H1 (cell line): ENCODE data around the gene NASP. TPM values are rescaled to one million over a fixed set of nuclear protein-coding genes. Genes with fewer than 3 reads are reported as not detected.

ENCODE experiments used
- CTCF ChIA-PET: fragments of 300-600 bp; sonication (Branson Sonifier 250); formaldehyde crosslinking; loops from one replicate; lab custom pipeline; 2021; ENCODE audit not compliant: partially characterized antibody; lab: Charles Lee
- POLR2A ChIA-PET: fragments of 300-600 bp; sonication (Branson Sonifier 250); formaldehyde crosslinking; loops from one replicate; lab custom pipeline; 2021; ENCODE audit warnings: inconsistent platforms; ENCODE audit not compliant: partially characterized antibody; lab: Charles Lee
- DNase-seq, 2 experiments: peaks; one replicate each; pipeline versions ENCODE4 v3.0.0 to v3.0.0-alpha.2; 2010 to 2022; ENCODE audit warnings: low spot score in 2 of 2, low read depth in 1 of 2, mixed read lengths in 1 of 2
- FAIRE-seq: peaks from 2 replicates; lab custom pipeline; 2011; peaks lifted over from hg19 to GRCh38; lab: Jason Lieb, UNC
- H2AFZ ChIP-seq: 2 replicates; pipeline ENCODE4 v1.8.1; 2012; ENCODE audit warnings: low read length, inconsistent platforms
- H2AK5ac ChIP-seq: 2 replicates; pipeline ENCODE4 v1.6.1; 2013; ENCODE audit warnings: low read depth, low read length
- H2BK120ac ChIP-seq: replicated peaks from 2 replicates; pipeline ENCODE3; 2013; ENCODE audit warnings: low read depth, low read length, inconsistent platforms
- H2BK12ac ChIP-seq: 2 replicates; pipeline ENCODE4 v1.6.1; 2013; ENCODE audit warnings: low read depth, low read length
- H2BK15ac ChIP-seq: 2 replicates; pipeline ENCODE4 v1.6.1; 2013; ENCODE audit warnings: low read length
- H2BK20ac ChIP-seq: 2 replicates; pipeline ENCODE4 v1.6.1; 2013; ENCODE audit warnings: low read length
- H2BK5ac ChIP-seq: 2 replicates; pipeline ENCODE4 v1.6.1; 2013; ENCODE audit warnings: low read depth, low read length
- H3K14ac ChIP-seq: 2 replicates; pipeline ENCODE4 v1.6.1; 2013; ENCODE audit warnings: inconsistent platforms; ENCODE audit not compliant: insufficient read length
- H3K18ac ChIP-seq: 2 replicates; pipeline ENCODE4 v1.6.1; 2013; ENCODE audit warnings: low read length; ENCODE audit errors: extremely low read depth
- H3K23ac ChIP-seq: 2 replicates; pipeline ENCODE4 v1.6.1; 2013; ENCODE audit warnings: inconsistent platforms; ENCODE audit not compliant: insufficient read length
- H3K23me2 ChIP-seq: 2 replicates; pipeline ENCODE4 v1.6.1; 2013; ENCODE audit warnings: low read depth, low read length
- H3K27ac ChIP-seq: 2 replicates; pipeline ENCODE4 v1.6.1; 2011; ENCODE audit warnings: low read depth, low read length, inconsistent platforms
- H3K27me3 ChIP-seq, 4 experiments: replicated peaks in 1 of 4; 1 replicate in 1 of 4; 2 replicates in 3 of 4; pipeline versions ENCODE4 v1.6.1 to v1.8.1; 2011 to 2013; ENCODE audit warnings: low read length in 3 of 4, mild to moderate bottlenecking in 3 of 4, inconsistent platforms in 2 of 4, mixed read lengths in 2 of 4, moderate library complexity in 1 of 4; ENCODE audit not compliant: control insufficient read depth in 3 of 4, insufficient read depth in 3 of 4; ENCODE audit errors: extremely low read depth in 1 of 4
- H3K36me3 ChIP-seq, 4 experiments: 2 replicates each; pipeline versions ENCODE4 v1.6.1 to v1.8.1; 2011 to 2013; ENCODE audit warnings: mild to moderate bottlenecking in 4 of 4, low read length in 3 of 4, moderate library complexity in 2 of 4, control low read depth in 1 of 4, inconsistent platforms in 1 of 4; ENCODE audit not compliant: insufficient read depth in 4 of 4, control insufficient read depth in 2 of 4
- H3K4ac ChIP-seq: replicated peaks from 2 replicates; pipeline ENCODE3; 2013; ENCODE audit warnings: low read length, low read depth, mixed read lengths, inconsistent platforms; ENCODE audit not compliant: insufficient read length
- H3K4me1 ChIP-seq, 4 experiments: replicated peaks in 1 of 4; 1 replicate in 1 of 4; 2 replicates in 3 of 4; pipeline versions ENCODE4 v1.6.1 to v1.8.1; 2011 to 2013; ENCODE audit warnings: low read length in 3 of 4, inconsistent platforms in 2 of 4, mixed read lengths in 1 of 4; ENCODE audit not compliant: insufficient read depth in 4 of 4, control insufficient read depth in 3 of 4
- H3K4me2 ChIP-seq, 2 experiments: 2 replicates each; pipeline versions ENCODE4 v1.6.1 to v1.8.1; 2011 to 2013; ENCODE audit warnings: low read depth in 2 of 2, low read length in 2 of 2, control low read depth in 1 of 2, inconsistent platforms in 1 of 2, mild to moderate bottlenecking in 1 of 2; ENCODE audit not compliant: insufficient read depth in 1 of 2
- H3K4me3 ChIP-seq, 4 experiments: fragments of 200-600, 300-600 bp in 1 of 4; sonication (generic), shearing (Covaris generic), sonication (Bioruptor Twin) in 1 of 4; 2 replicates each; pipeline versions ENCODE4 v1.5.1 to v1.8.1; 2011 to 2016; ENCODE audit warnings: low read length in 4 of 4, low read depth in 3 of 4, control low read depth in 2 of 4, inconsistent platforms in 2 of 4, mild to moderate bottlenecking in 2 of 4, mixed read lengths in 1 of 4, moderate library complexity in 1 of 4; ENCODE audit not compliant: insufficient read depth in 2 of 4; ENCODE audit errors: extremely low read depth in 1 of 4
- H3K56ac ChIP-seq: replicated peaks from 2 replicates; pipeline ENCODE3; 2013; ENCODE audit warnings: low read depth, mild to moderate bottlenecking, mixed read lengths, low read length, inconsistent platforms; ENCODE audit not compliant: insufficient read length
- H3K79me1 ChIP-seq: 2 replicates; pipeline ENCODE4 v1.6.1; 2013; ENCODE audit warnings: low read depth, low read length, control low read depth
- H3K79me2 ChIP-seq, 2 experiments: 2 replicates each; pipeline versions ENCODE4 v1.6.1 to v1.8.1; 2012 to 2013; ENCODE audit warnings: low read length in 2 of 2, mild to moderate bottlenecking in 2 of 2, inconsistent platforms in 1 of 2; ENCODE audit not compliant: insufficient read depth in 2 of 2, control insufficient read depth in 1 of 2
- H3K9ac ChIP-seq, 4 experiments: replicated peaks in 1 of 4; 1 replicate in 1 of 4; 2 replicates in 3 of 4; pipeline versions ENCODE4 v1.6.1 to v1.8.1; 2011 to 2013; ENCODE audit warnings: low read depth in 3 of 4, low read length in 3 of 4, control low read depth in 2 of 4, mild to moderate bottlenecking in 2 of 4, moderate library complexity in 2 of 4, inconsistent platforms in 1 of 4; ENCODE audit errors: extremely low read depth in 1 of 4
- H3K9me3 ChIP-seq, 2 experiments: 2 replicates each; pipeline versions ENCODE4 v1.6.1 to v1.8.1; 2012 to 2013; ENCODE audit warnings: mild to moderate bottlenecking in 2 of 2, moderate library complexity in 2 of 2, control low read depth in 1 of 2, inconsistent platforms in 1 of 2, low read depth in 1 of 2, low read length in 1 of 2, mixed read lengths in 1 of 2; ENCODE audit not compliant: insufficient read depth in 2 of 2
- H4K20me1 ChIP-seq, 2 experiments: replicated peaks in 1 of 2; 2 replicates each; pipeline versions ENCODE3 to v1.8.1; 2011 to 2013; ENCODE audit warnings: inconsistent platforms in 2 of 2, low read length in 2 of 2, mild to moderate bottlenecking in 1 of 2; ENCODE audit not compliant: insufficient read depth in 2 of 2, control insufficient read depth in 1 of 2
- H4K5ac ChIP-seq: 2 replicates; pipeline ENCODE4 v1.6.1; 2013; ENCODE audit warnings: low read length, low read depth, mixed read lengths, inconsistent platforms; ENCODE audit not compliant: insufficient read length
- H4K8ac ChIP-seq: 2 replicates; pipeline ENCODE4 v1.8.0; 2013; ENCODE audit warnings: mild to moderate bottlenecking, moderate library complexity, low read length, inconsistent platforms; ENCODE audit not compliant: insufficient read depth; ENCODE audit errors: extremely low read depth
- H4K91ac ChIP-seq: replicated peaks from 2 replicates; pipeline ENCODE3; 2013; ENCODE audit warnings: low read length, mixed read lengths, inconsistent platforms; ENCODE audit not compliant: insufficient read length
- E2F6 ChIP-seq: IDR thresholded peaks from 2 replicates; pipeline ENCODE4 v1.6.1; 2012; ENCODE audit warnings: inconsistent platforms
- GABPA ChIP-seq: IDR thresholded peaks from 2 replicates; pipeline ENCODE4 v1.6.1; 2011; ENCODE audit warnings: mild to moderate bottlenecking, low read length, moderate library complexity, borderline replicate concordance; ENCODE audit not compliant: insufficient read depth
- KDM4A ChIP-seq: IDR thresholded peaks from one replicate; pipeline ENCODE4 v1.7.1; 2012; ENCODE audit warnings: low read depth, mild to moderate bottlenecking, moderate library complexity, low read length, inconsistent platforms; ENCODE audit not compliant: severe bottlenecking
- NRF1 ChIP-seq: IDR thresholded peaks from 2 replicates; pipeline ENCODE4 v1.6.1; 2011; ENCODE audit warnings: mild to moderate bottlenecking, low read depth, low read length, improper control_type of control experiment
- POU5F1 ChIP-seq: IDR thresholded peaks from 2 replicates; pipeline ENCODE4 v1.6.1; 2011; ENCODE audit warnings: low read depth, mild to moderate bottlenecking, low read length, moderate library complexity
- RBBP5 ChIP-seq: IDR thresholded peaks from 2 replicates; pipeline ENCODE4 v1.7.1; 2012; ENCODE audit warnings: low read depth, mild to moderate bottlenecking, inconsistent platforms, low read length, moderate library complexity, borderline replicate concordance
- SIN3A ChIP-seq, 2 experiments: IDR thresholded peaks in 1 of 2; conservative IDR thresholded peaks in 1 of 2; 2 replicates each; pipeline ENCODE4 v1.6.1; 2011 to 2012; ENCODE audit warnings: low read length in 2 of 2, improper control_type of control experiment in 1 of 2, low read depth in 1 of 2, mild to moderate bottlenecking in 1 of 2
- SUZ12 ChIP-seq: fragments of 200-600 bp; sonication (generic); IDR thresholded peaks from 2 replicates; pipeline ENCODE4 v1.6.1; 2012; ENCODE audit warnings: mild to moderate bottlenecking, inconsistent platforms, low read length, moderate library complexity, mixed read lengths
- TBP ChIP-seq: IDR thresholded peaks from 2 replicates; pipeline ENCODE4 v1.6.1; 2011; ENCODE audit warnings: low read depth, low read length, improper control_type of control experiment
- YY1 ChIP-seq: IDR thresholded peaks from 2 replicates; pipeline ENCODE4 v1.6.1; 2011; ENCODE audit warnings: low read depth, mild to moderate bottlenecking, low read length
- WGBS, 2 experiments: shearing (Covaris generic) in 1 of 2; methylation state at CpG; one replicate each; pipeline versions ENCODE4 v1.1.6 to v1.1.7; 2013 to 2015; ENCODE audit warnings: low lambda C conversion rate in 2 of 2, mixed read lengths in 2 of 2, inconsistent platforms in 1 of 2, low coverage in 1 of 2, missing lambda C conversion rate in 1 of 2; ENCODE audit not compliant: insufficient replicate concordance in 2 of 2, insufficient coverage in 1 of 2, insufficient read length in 1 of 2; ENCODE audit errors: extremely low coverage in 1 of 2, missing lambda C conversion rate in 1 of 2; 5-methylcytosine and 5-hydroxymethylcytosine counted together
- polyA plus RNA-seq, 7 experiments: library from polyadenylated mRNA; depleted of rRNA in 3 of 7; stranded (reverse) in 5 of 7; unstranded in 2 of 7; fragments of >200 nt in 5 of 7; fragments of 200-250 nt in 2 of 7; gene quantifications; 1 replicate in 5 of 7; 2 replicates in 1 of 7; 4 replicates in 1 of 7; pipeline versions ENCODE4 v1.2.1 to v1.2.3, GENCODE V29; 2011 to 2013; ENCODE audit warnings: missing spikeins in 2 of 7, mixed read lengths in 2 of 7
- total RNA-seq: library from RNA; stranded (reverse); fragmentation: NEBNext Ultra II Directional; extraction: Animal tissue kit (Norgen Biotek cat#: 25700); gene quantifications from 2 replicates; pipeline ENCODE4 v1.2.1, GENCODE V29; 2021

NASP gene
- total and polyA plus RNA-seq, 2 of the 8 experiments (the other 6 are each of a cell fraction or from before 2014, with no cell fraction given): 263 to 647 TPM

- Histone ChIP-seq H3K18ac (peak overlapping the region; percentile 100), H3K56ac (peak overlapping the region; percentile 99), H4K5ac (peak overlapping the region; percentile 100), H2BK15ac (peak overlapping the region; percentile 92; the same call in 1 of the 2 replicates), H2BK120ac (no peak overlapping the region), H2BK20ac (no peak overlapping the region), H2AFZ (no peak overlapping the region), H3K14ac (peak overlapping the region; percentile 42), H3K4me3 (peak overlapping the region; percentile 82 to 100 (median 94)), H3K4me1 (peaks cover 0 to 12% (median 1%) of the 10 kb centered on the region in 4 experiments; a peak in 4 of 7 replicates), H2BK12ac (peak overlapping the region; percentile 93; the same call in 1 of the 2 replicates), H3K27ac (peak overlapping the region; percentile 98), H2AK5ac (peak overlapping the region; percentile 97), H3K36me3 (peaks cover 0 to 13% (median 3%) of the 10 kb centered on the region in 4 experiments; a peak in 2 of 8 replicates), H3K23ac (no peak overlapping the region), H3K27me3 (no peaks in the 10 kb centered on the region), H4K20me1 (peaks cover 32 to 36% of the 10 kb centered on the region in 2 experiments), H3K9ac (peak overlapping the region; percentile 98 to 100 (median 100)), H2BK5ac (peak overlapping the region; percentile 100), H3K23me2 (peaks cover 12% of the 10 kb centered on the region), H3K4me2 (peak overlapping the region; percentile 89 to 93), H3K9me3 (no peaks in the 10 kb centered on the region), H3K4ac (peak overlapping the region; percentile 99), H4K8ac (peak overlapping the region; percentile 100; the same call in 1 of the 2 replicates), H3K79me1 (no peaks in the 10 kb centered on the region), H4K91ac (peak overlapping the region; percentile 99), H3K79me2 (peaks cover 48 to 56% of the 10 kb centered on the region in 2 experiments)
- DNase-seq (peak; percentile 71 to 94), FAIRE-seq (no peak)
- POLR2A ChIA-PET: interaction anchor here (0.5 to 13.7 kb wide), 47 partner anchors 8 to 854 kb away, joined by 3 to 181 read pairs (median 5); partner anchors contain the start of genes AKR1A1, CCDC163, CCDC17 and EIF2B3
- 1% methylated on average over 30 of the region's 59 CpGs; no CpG with 5 or more reads in 1 of the 2 experiments for WGBS, 2 experiments
- CTCF ChIA-PET: interaction anchor here (0.6 to 8.2 kb wide), 4 partner anchors 15 to 93 kb away, joined by 3 to 52 read pairs (median 3); no protein-coding TSS in a partner anchor
- TF ChIP-seq POU5F1: no peak
- 0 out of 2 replicates have a peak, but pooled peaks have one; percentile 33 for TF ChIP-seq RBBP5
- no peak for TF ChIP-seq NRF1
- TF ChIP-seq KDM4A: peak; percentile 19
- no peak for TF ChIP-seq GABPA
- TF ChIP-seq E2F6: peak; percentile 88
- TF ChIP-seq SIN3A (conservative IDR thresholded peaks at IDR 0.05 in 1 of 2, IDR thresholded peaks at IDR 0.05 in 1 of 2; ENCODE audit: low read depth in 1 of 2, low read length in 2 of 2): peak; percentile 39 to 85; a peak in 1 of 4 replicates
- TF ChIP-seq SUZ12: no peak
- TF ChIP-seq YY1: peak; percentile 92
- TF ChIP-seq TBP: peak; percentile 77; the same call in 1 of the 2 replicates
Observed at GRCh38 chr1:45584351-45585109, 689 bp downstream of the NASP start.
